ENCODE data around the gene SENP6.

- TF ChIP-seq CTCF (IDR thresholded peaks at IDR 0.05 in 4 of 5, conservative IDR thresholded peaks at IDR 0.05 in 1 of 5) (no peak), POLR2A (IDR thresholded peaks at IDR 0.05) (no peak)
These were observed 157.5 kb downstream of the SENP6 start for GRCh38 chr6:75759207-75759606.

All from gastrocnemius medialis (tissue), 4 donors.